Measurements from ENCODE around the gene CAB39L. TPM values are rescaled to one million over a fixed set of nuclear protein-coding genes. Genes with fewer than 3 reads are reported as not detected.

CAB39L gene
- total and polyA plus RNA-seq, 2 experiments from 2014 or later = 3.3 to 4.4 TPM

DNA sequence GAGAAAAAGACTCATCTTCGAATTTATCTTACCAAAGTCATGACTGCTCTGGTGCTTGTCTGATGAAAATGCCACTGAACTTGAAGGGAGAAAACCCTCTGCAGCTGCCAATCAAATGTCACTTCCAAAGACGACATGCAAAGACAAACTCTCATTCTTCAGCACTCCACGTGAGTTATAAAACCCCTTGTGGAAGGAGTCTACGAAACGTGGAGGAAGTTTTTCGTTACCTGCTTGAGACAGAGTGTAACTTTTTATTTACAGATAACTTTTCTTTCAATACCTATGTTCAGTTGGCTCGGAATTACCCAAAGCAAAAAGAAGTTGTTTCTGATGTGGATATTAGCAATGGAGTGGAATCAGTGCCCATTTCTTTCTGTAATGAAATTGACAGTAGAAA lies 32.7 kb upstream of the CAB39L start (continued):
- TF ChIP-seq EZH2phosphoT487 (IDR thresholded peaks at IDR 0.05; ENCODE audit: unreplicated experiment) = no peak
- TF ChIP-seq JUNB (IDR thresholded peaks at IDR 0.05; ENCODE audit: unreplicated experiment) = no peak
- no peak for TF ChIP-seq REST (IDR thresholded peaks at IDR 0.05; ENCODE audit: unreplicated experiment)
- no peak for TF ChIP-seq NANOG (IDR thresholded peaks at IDR 0.05; ENCODE audit: borderline replicate concordance)
- TF ChIP-seq, protein P1, sequence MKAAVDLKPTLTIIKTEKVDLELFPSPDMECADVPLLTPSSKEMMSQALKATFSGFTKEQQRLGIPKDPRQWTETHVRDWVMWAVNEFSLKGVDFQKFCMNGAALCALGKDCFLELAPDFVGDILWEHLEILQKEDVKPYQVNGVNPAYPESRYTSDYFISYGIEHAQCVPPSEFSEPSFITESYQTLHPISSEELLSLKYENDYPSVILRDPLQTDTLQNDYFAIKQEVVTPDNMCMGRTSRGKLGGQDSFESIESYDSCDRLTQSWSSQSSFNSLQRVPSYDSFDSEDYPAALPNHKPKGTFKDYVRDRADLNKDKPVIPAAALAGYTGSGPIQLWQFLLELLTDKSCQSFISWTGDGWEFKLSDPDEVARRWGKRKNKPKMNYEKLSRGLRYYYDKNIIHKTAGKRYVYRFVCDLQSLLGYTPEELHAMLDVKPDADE (IDR thresholded peaks at IDR 0.05) = no peak

DNA sequence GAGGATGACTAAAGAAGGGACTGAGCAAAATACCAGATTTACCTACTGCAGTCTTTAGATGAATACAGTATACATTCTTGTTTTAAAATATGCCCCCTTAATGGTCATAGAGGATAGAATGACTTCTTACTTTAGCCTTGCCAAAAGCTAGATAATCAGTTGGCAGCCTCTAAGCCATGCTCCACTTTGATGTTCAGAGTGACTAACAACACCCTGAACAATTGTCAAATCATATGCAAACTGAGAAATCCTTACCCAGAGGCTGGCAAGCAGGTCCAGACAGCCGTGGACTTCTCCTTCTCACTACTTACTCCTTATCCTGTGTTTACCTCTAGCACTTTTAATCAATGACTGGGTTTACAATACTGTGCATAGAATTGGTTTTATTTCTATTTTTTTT lies 28.3 kb upstream of the CAB39L start:
- no peak overlapping the region for H3K27ac Mint-ChIP-seq
- Histone ChIP-seq H3K79me2 (replicated peaks; ENCODE audit: insufficient read depth) (no peaks in the 10 kb centered on the region), H3K9me2 (ENCODE audit: insufficient read depth) (no peaks in the 10 kb centered on the region), H3K4me2 (no peak overlapping the region), H3K27ac (ENCODE audit: low read depth) (no peak overlapping the region), H3K27me3 (ENCODE audit: insufficient read depth) (no peaks in the 10 kb centered on the region), H3K4me3 (no peak overlapping the region), H3K36me3 (ENCODE audit: insufficient read depth) (peaks cover 9% of the 10 kb centered on the region; the same call in 1 of the 2 replicates), H4K20me1 (replicated peaks; ENCODE audit: insufficient read depth) (no peaks in the 10 kb centered on the region), H3F3A (replicated peaks; ENCODE audit: low read depth) (no peaks in the 10 kb centered on the region), H3K4me1 (ENCODE audit: insufficient read depth) (no peaks in the 10 kb centered on the region), H2AFZ (no peak overlapping the region)
- no peaks in the 10 kb centered on the region for H3K4me1 Mint-ChIP-seq
- DNase-seq (ENCODE audit: low spot score) (no peak), ATAC-seq (no peak)
- no peaks in the 10 kb centered on the region for H3K36me3 Mint-ChIP-seq (ENCODE audit: low read depth)
- no peak overlapping the region for H3K4me3 Mint-ChIP-seq
- peaks cover 2% of the 10 kb centered on the region for H3K27me3 Mint-ChIP-seq (ENCODE audit: insufficient read depth, low read depth, poor library complexity)
- TF ChIP-seq POLR2AphosphoS5 (IDR thresholded peaks at IDR 0.05; ENCODE audit: low read depth) (no peak), ZNF331 (CRISPR knock-in tag; IDR thresholded peaks at IDR 0.05; ENCODE audit: low read depth) (no peak), CREB1 (CRISPR knock-in tag; IDR thresholded peaks at IDR 0.05; ENCODE audit: low read depth) (no peak), REST (IDR thresholded peaks at IDR 0.05; ENCODE audit: unreplicated experiment) (no peak), ZNF114 (CRISPR knock-in tag; IDR thresholded peaks at IDR 0.05) (no peak)
- TF ChIP-seq, protein P1 (IDR thresholded peaks at IDR 0.05) = no peak
- no peaks in the 10 kb centered on the region for H3K9me3 Mint-ChIP-seq

Data from GM23338 (cell line).